ENCODE measurements around the gene ADCY2.

ADCY2 gene

DNA sequence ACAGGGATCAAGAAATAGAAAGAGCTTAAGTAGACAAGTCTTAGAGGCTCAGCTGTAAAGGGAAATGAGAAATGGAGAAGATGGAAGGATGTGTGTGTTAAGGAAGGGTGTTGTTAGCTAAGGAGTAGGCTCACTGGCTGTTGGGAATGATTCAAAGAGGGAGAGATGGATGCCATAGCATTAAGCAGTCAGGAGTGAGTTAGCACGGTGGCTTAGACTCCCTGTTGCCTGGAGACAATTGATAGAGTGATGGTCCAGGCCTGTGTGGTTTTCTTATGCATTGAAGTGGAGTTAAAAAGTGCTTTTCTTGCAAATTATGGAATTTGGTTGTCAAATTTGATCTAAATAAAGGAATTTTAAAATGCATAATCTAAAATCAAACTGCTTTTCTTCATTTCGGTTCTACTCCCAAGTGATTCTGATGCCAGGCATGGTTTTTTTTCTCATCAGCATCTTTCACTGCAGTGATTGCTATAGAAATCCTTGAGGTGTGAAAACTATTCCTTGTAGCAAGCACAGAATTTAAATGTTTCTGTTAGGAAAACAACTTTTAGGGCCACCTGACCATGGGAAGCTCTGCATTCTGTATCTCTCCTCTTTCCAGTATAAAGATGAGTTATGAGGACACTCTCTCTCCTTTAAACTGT is 214.7 kb downstream of the ADCY2 start:
- H3K27me3 Mint-ChIP-seq (ENCODE audit: low read depth, poor library complexity): peaks cover 6% of the 10 kb centered on the region
- H3K36me3 Mint-ChIP-seq (ENCODE audit: low read depth): peaks cover 33% of the 10 kb centered on the region
- no peak overlapping the region for H3K4me3 Mint-ChIP-seq
- H3K27ac Mint-ChIP-seq: no peak overlapping the region
- no peak for TF ChIP-seq CTCF (IDR thresholded peaks at IDR 0.05)
- H3K4me1 Mint-ChIP-seq: no peaks in the 10 kb centered on the region
- peaks cover 5% of the 10 kb centered on the region for H3K9me3 Mint-ChIP-seq
- no peak for DNase-seq

DNA sequence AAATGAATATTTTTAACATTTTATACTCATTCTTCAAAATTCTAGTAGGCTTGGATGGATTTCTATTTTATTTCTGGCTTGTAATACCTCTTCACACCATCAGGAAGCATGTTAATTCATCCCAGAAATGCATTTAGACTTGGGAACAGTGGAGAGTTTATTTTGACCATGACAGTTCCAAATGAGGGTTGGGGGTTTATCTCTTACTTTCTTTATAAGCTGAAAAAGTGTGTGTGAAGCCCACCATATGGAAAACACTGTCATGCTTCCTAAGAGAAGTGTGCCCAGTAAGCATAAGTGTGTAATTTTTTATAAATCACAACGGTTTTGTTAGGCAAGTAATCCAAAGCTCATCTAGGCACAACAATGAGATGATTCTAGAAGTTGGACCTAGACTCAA is 215.6 kb downstream of the ADCY2 start:
- Mint-ChIP-seq H3K4me1 (no peaks in the 10 kb centered on the region), H3K4me3 (no peak overlapping the region), H3K9me3 (peaks cover 5% of the 10 kb centered on the region), H3K27ac (no peak overlapping the region), H3K36me3 (ENCODE audit: low read depth) (peaks cover 38% of the 10 kb centered on the region), H3K27me3 (ENCODE audit: low read depth, poor library complexity) (peaks cover 6% of the 10 kb centered on the region)
- DNase-seq: no peak
- no peak for TF ChIP-seq CTCF (IDR thresholded peaks at IDR 0.05)

DNA sequence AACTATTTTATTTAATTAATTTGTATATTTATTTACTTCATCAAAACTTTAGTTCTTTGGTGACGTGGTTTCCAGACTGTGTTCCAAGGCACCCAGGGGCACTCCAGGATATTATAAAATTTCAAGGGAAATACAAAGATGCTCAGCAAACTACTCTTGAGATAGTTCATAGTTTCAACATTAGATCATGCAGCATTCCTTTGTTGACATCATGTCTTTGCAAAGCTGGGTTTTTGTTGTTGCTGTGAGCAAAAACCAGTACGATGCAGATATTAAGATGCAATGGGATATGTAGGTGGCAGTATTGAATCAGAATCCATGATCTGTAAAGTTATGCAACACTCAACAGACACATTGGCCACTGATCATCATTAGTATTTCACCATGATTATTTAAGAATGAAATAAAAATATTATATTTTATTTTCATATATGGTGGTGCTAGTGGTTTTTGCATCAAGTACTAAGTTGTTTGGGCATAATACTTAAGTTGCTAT is 219.7 kb downstream of the ADCY2 start:
- Mint-ChIP-seq H3K27ac (no peak overlapping the region), H3K36me3 (ENCODE audit: low read depth) (peaks cover 45% of the 10 kb centered on the region), H3K4me3 (no peak overlapping the region), H3K4me1 (no peaks in the 10 kb centered on the region), H3K27me3 (ENCODE audit: low read depth, poor library complexity) (peaks cover 6% of the 10 kb centered on the region), H3K9me3 (peaks cover 5% of the 10 kb centered on the region)
- no peak for DNase-seq
- no peak for TF ChIP-seq CTCF (IDR thresholded peaks at IDR 0.05)

DNA sequence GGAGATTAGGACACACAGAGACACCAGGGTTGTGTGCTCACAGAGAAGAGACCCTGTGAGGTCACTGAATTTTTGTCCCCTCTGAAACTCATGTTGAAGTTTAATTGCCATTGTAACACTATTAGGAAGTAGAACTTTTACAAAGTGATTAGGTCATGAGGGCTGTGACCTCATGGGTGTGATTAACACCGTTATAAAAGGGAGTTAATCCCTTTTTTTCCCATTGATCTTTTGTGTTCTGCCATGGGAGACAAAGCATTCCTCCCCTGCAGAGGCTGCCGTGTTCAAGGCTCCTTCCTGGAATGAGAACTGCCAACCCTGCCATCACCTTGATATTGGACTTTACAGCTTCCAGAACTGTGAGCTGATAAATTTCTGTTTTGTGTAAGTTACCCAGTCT is 221.0 kb downstream of the ADCY2 start:
- Mint-ChIP-seq H3K27me3 (ENCODE audit: low read depth, poor library complexity) (peaks cover 6% of the 10 kb centered on the region), H3K27ac (no peak overlapping the region), H3K36me3 (ENCODE audit: low read depth) (peaks cover 54% of the 10 kb centered on the region), H3K4me1 (no peaks in the 10 kb centered on the region), H3K4me3 (no peak overlapping the region), H3K9me3 (peaks cover 5% of the 10 kb centered on the region)
- TF ChIP-seq CTCF (IDR thresholded peaks at IDR 0.05): no peak
- no peak for DNase-seq

GRCh38 chr5:7622498-7622897 is 226.6 kb downstream of the ADCY2 start:
- Mint-ChIP-seq H3K4me1 (peaks cover 10% of the 10 kb centered on the region), H3K4me3 (no peak overlapping the region), H3K27ac (no peak overlapping the region), H3K27me3 (ENCODE audit: low read depth, poor library complexity) (no peaks in the 10 kb centered on the region), H3K9me3 (peaks cover 11% of the 10 kb centered on the region), H3K36me3 (ENCODE audit: low read depth) (peaks cover 67% of the 10 kb centered on the region)
- no peak for TF ChIP-seq CTCF (IDR thresholded peaks at IDR 0.05)
- DNase-seq: no peak

- peaks cover 12% of the 10 kb centered on the region for H3K9me3 Mint-ChIP-seq
- peaks cover 10% of the 10 kb centered on the region for H3K4me1 Mint-ChIP-seq
- H3K4me3 Mint-ChIP-seq: no peak overlapping the region
- no peak for TF ChIP-seq CTCF (IDR thresholded peaks at IDR 0.05)
- peaks cover 92% of the 10 kb centered on the region for H3K36me3 Mint-ChIP-seq (ENCODE audit: low read depth)
- H3K27me3 Mint-ChIP-seq (ENCODE audit: low read depth, poor library complexity): no peaks in the 10 kb centered on the region
- no peak for DNase-seq
- no peak overlapping the region for H3K27ac Mint-ChIP-seq
Measured at GRCh38 chr5:7625740-7626139, 229.8 kb downstream of the ADCY2 start.
